H1 (cell line): Measurements from ENCODE around the gene BRIP1. TPM values are rescaled to one million over a fixed set of nuclear protein-coding genes. Genes with fewer than 3 reads are reported as not detected.

ENCODE experiments used
- CHD1 ChIP-seq: IDR thresholded peaks from 2 replicates; pipeline ENCODE4 v1.6.1; 2012; ENCODE audit warnings: low read depth, low read length, improper control_type of control experiment
- CREB1 ChIP-seq: IDR thresholded peaks from 2 replicates; pipeline ENCODE4 v1.6.1; 2012; ENCODE audit warnings: inconsistent platforms
- FOSL1 ChIP-seq: IDR thresholded peaks from 2 replicates; pipeline ENCODE4 v1.6.1; 2011; ENCODE audit warnings: mild to moderate bottlenecking, low read depth, low read length, moderate library complexity; ENCODE audit not compliant: insufficient read depth
- GABPA ChIP-seq: IDR thresholded peaks from 2 replicates; pipeline ENCODE4 v1.6.1; 2011; ENCODE audit warnings: mild to moderate bottlenecking, low read length, moderate library complexity, borderline replicate concordance; ENCODE audit not compliant: insufficient read depth
- GTF2F1 ChIP-seq: IDR thresholded peaks from 2 replicates; pipeline ENCODE4 v1.6.1; 2012; ENCODE audit warnings: low read depth, low read length, improper control_type of control experiment, borderline replicate concordance
- JUND ChIP-seq: IDR thresholded peaks from 2 replicates; pipeline ENCODE4 v1.6.1; 2011; ENCODE audit warnings: mild to moderate bottlenecking, improper control_type of control experiment, low read length
- KDM4A ChIP-seq: IDR thresholded peaks from one replicate; pipeline ENCODE4 v1.7.1; 2012; ENCODE audit warnings: low read depth, mild to moderate bottlenecking, moderate library complexity, low read length, inconsistent platforms; ENCODE audit not compliant: severe bottlenecking
- RXRA ChIP-seq: IDR thresholded peaks from 2 replicates; pipeline ENCODE4 v1.6.1; 2011; ENCODE audit warnings: low read depth, mild to moderate bottlenecking, low read length, moderate library complexity; ENCODE audit not compliant: insufficient read depth
- TBP ChIP-seq: IDR thresholded peaks from 2 replicates; pipeline ENCODE4 v1.6.1; 2011; ENCODE audit warnings: low read depth, low read length, improper control_type of control experiment
- polyA plus RNA-seq, 7 experiments: library from polyadenylated mRNA; depleted of rRNA in 3 of 7; stranded (reverse) in 5 of 7; unstranded in 2 of 7; fragments of >200 nt in 5 of 7; fragments of 200-250 nt in 2 of 7; gene quantifications; 1 replicate in 5 of 7; 2 replicates in 1 of 7; 4 replicates in 1 of 7; pipeline versions ENCODE4 v1.2.1 to v1.2.3, GENCODE V29; 2011 to 2013; ENCODE audit warnings: missing spikeins in 2 of 7, mixed read lengths in 2 of 7
- total RNA-seq: library from RNA; stranded (reverse); fragmentation: NEBNext Ultra II Directional; extraction: Animal tissue kit (Norgen Biotek cat#: 25700); gene quantifications from 2 replicates; pipeline ENCODE4 v1.2.1, GENCODE V29; 2021
- TF ChIP-seq, protein P1 (sequence below): fragments of 300-600 bp; sonication (generic); IDR thresholded peaks from 2 replicates; pipeline ENCODE4 v1.7.1; 2012; ENCODE audit warnings: low read length, moderate library complexity, mild to moderate bottlenecking, inconsistent platforms; ENCODE audit not compliant: insufficient replicate concordance
- TF ChIP-seq, protein P2 (sequence below): IDR thresholded peaks from 2 replicates; pipeline ENCODE4 v1.6.1; 2012; ENCODE audit warnings: inconsistent platforms
- TF ChIP-seq, protein P3 (sequence below): IDR thresholded peaks from 2 replicates; pipeline ENCODE4 v1.6.1; 2012; ENCODE audit warnings: inconsistent platforms

Gene BRIP1
- total and polyA plus RNA-seq, 2 of the 8 experiments (the other 6 are each of a cell fraction or from before 2014, with no cell fraction given): 5.8 to 19.2 TPM

DNA sequence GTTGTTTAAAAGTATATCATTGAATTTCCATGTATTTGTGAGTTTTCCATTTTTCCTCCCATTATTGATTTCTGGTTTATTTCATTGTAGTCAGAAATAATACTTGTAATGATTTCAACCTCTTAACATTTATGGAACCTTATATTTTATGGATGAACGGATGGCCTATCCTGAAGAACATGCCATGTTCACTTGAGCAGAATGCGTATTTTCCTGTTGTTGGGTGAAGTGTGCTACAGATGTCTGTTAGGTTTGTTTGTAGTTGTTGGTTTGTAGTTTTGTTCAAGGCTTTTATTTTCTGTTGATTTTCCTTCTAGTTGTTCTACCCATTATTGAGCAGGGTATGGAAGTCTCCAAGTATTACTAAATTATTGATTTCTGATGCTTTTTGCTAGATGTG lies 165.1 kb downstream of the BRIP1 start (continued):
- TF ChIP-seq, protein P1, sequence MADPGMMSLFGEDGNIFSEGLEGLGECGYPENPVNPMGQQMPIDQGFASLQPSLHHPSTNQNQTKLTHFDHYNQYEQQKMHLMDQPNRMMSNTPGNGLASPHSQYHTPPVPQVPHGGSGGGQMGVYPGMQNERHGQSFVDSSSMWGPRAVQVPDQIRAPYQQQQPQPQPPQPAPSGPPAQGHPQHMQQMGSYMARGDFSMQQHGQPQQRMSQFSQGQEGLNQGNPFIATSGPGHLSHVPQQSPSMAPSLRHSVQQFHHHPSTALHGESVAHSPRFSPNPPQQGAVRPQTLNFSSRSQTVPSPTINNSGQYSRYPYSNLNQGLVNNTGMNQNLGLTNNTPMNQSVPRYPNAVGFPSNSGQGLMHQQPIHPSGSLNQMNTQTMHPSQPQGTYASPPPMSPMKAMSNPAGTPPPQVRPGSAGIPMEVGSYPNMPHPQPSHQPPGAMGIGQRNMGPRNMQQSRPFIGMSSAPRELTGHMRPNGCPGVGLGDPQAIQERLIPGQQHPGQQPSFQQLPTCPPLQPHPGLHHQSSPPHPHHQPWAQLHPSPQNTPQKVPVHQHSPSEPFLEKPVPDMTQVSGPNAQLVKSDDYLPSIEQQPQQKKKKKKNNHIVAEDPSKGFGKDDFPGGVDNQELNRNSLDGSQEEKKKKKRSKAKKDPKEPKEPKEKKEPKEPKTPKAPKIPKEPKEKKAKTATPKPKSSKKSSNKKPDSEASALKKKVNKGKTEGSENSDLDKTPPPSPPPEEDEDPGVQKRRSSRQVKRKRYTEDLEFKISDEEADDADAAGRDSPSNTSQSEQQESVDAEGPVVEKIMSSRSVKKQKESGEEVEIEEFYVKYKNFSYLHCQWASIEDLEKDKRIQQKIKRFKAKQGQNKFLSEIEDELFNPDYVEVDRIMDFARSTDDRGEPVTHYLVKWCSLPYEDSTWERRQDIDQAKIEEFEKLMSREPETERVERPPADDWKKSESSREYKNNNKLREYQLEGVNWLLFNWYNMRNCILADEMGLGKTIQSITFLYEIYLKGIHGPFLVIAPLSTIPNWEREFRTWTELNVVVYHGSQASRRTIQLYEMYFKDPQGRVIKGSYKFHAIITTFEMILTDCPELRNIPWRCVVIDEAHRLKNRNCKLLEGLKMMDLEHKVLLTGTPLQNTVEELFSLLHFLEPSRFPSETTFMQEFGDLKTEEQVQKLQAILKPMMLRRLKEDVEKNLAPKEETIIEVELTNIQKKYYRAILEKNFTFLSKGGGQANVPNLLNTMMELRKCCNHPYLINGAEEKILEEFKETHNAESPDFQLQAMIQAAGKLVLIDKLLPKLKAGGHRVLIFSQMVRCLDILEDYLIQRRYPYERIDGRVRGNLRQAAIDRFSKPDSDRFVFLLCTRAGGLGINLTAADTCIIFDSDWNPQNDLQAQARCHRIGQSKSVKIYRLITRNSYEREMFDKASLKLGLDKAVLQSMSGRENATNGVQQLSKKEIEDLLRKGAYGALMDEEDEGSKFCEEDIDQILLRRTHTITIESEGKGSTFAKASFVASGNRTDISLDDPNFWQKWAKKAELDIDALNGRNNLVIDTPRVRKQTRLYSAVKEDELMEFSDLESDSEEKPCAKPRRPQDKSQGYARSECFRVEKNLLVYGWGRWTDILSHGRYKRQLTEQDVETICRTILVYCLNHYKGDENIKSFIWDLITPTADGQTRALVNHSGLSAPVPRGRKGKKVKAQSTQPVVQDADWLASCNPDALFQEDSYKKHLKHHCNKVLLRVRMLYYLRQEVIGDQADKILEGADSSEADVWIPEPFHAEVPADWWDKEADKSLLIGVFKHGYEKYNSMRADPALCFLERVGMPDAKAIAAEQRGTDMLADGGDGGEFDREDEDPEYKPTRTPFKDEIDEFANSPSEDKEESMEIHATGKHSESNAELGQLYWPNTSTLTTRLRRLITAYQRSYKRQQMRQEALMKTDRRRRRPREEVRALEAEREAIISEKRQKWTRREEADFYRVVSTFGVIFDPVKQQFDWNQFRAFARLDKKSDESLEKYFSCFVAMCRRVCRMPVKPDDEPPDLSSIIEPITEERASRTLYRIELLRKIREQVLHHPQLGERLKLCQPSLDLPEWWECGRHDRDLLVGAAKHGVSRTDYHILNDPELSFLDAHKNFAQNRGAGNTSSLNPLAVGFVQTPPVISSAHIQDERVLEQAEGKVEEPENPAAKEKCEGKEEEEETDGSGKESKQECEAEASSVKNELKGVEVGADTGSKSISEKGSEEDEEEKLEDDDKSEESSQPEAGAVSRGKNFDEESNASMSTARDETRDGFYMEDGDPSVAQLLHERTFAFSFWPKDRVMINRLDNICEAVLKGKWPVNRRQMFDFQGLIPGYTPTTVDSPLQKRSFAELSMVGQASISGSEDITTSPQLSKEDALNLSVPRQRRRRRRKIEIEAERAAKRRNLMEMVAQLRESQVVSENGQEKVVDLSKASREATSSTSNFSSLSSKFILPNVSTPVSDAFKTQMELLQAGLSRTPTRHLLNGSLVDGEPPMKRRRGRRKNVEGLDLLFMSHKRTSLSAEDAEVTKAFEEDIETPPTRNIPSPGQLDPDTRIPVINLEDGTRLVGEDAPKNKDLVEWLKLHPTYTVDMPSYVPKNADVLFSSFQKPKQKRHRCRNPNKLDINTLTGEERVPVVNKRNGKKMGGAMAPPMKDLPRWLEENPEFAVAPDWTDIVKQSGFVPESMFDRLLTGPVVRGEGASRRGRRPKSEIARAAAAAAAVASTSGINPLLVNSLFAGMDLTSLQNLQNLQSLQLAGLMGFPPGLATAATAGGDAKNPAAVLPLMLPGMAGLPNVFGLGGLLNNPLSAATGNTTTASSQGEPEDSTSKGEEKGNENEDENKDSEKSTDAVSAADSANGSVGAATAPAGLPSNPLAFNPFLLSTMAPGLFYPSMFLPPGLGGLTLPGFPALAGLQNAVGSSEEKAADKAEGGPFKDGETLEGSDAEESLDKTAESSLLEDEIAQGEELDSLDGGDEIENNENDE: no peak
- TF ChIP-seq, protein P2, sequence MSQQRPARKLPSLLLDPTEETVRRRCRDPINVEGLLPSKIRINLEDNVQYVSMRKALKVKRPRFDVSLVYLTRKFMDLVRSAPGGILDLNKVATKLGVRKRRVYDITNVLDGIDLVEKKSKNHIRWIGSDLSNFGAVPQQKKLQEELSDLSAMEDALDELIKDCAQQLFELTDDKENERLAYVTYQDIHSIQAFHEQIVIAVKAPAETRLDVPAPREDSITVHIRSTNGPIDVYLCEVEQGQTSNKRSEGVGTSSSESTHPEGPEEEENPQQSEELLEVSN: no peak
- TF ChIP-seq CHD1 (no peak), RXRA (no peak), JUND (no peak), GABPA (no peak), CREB1 (no peak), GTF2F1 (no peak), FOSL1 (no peak), KDM4A (no peak), TBP (no peak)
- TF ChIP-seq, protein P3, sequence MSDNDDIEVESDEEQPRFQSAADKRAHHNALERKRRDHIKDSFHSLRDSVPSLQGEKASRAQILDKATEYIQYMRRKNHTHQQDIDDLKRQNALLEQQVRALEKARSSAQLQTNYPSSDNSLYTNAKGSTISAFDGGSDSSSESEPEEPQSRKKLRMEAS: no peak
